MV-4-11 (cell line): ENCODE results near the gene ZFAND2B.
"Not testable (repeated sequence)": the region's sequence is repeated elsewhere in the genome, so short reads cannot be mapped to it uniquely, and the experiment has no call there.

ENCODE experiments used
- DNase-seq: peaks from one replicate; lab custom pipeline; 2025; lab: John Stamatoyannopoulos, UW

Gene ZFAND2B

DNA sequence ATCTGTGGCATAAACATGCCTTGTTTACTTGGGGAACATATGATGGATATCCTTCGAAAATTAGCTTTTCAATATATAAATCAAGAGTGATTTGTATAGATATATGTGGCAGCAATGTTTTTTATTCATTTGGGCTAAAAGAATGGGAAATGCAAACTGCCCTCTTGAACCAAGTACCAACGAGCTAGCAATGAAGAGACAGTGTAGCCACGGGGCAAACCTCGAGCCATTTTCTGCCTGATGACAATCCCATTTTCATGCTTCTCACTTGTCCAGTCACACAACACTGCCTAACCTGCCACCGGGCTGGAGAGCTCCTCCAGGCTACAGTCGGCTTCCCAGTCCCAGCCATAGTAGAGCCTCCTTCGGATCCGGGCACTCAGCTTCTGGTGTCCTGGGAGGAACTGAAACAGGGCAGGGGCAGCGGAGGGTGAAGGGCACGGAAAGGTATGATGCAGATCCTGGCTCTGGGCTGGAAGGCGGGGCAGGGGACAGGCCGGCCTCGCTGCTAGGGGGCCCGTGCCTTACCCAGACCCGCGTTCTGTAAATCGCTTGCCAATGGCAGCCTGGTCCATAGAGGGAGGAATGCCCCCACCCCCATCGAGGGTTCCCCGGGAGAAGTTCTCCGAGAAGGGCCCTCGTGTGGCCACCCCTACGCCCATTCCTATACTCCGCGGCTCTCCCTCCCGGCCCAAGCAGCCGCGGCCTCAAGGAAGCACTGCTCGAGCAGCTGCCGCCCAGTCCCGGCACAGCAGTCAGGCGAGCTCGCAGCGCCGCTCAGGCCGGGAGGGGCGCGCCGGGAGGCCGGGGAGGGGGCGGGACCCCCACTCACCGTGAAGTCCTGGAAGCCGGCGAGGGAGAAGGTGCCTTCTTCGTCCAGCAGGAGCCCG, 30.4 kb upstream of the ZFAND2B start:
- peak; percentile 52 for DNase-seq

DNA sequence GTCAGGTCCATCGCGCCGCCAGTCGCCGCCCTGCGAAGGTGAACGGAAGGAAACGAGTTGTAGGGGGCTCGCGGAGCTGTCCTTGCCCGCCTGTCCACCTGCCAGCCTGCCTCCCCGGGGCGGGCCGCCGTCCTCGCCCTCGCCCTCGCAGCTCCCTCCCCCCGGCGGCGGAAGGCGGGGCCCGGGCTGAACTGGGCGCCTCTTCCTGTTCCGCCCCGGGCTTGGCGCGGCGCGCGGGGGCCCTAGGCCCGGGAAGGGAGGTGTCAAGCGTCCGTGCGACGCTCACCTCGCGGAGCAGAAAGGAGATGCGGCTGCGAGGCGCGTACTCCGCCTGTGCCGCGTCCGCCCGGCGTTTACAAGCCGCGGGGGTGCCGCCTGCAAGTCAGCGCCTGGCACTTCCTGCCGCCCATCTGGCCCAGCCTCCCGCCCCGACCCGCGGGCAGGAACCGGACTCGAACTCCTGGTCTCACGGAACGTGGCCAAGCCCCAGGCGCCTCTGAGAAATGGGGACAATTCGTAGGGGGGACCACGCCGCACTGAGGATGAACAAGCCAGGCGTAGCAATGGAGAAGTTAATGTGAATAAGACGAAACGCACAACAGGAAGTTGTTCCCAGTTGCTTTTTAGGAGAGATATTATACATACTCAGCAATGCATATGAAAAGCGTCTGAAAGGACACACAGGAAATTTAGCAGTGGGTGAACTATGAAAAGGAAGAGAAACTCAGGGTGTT, 29.6 kb upstream of the ZFAND2B start, which contains the start of gene CNPPD1:
Gene CNPPD1 (minus strand): TSS at position 108 of the 734 bp plus-strand sequence. CDS start 97 bp downstream, at position 11.
- DNase-seq: peak; percentile 77

DNA sequence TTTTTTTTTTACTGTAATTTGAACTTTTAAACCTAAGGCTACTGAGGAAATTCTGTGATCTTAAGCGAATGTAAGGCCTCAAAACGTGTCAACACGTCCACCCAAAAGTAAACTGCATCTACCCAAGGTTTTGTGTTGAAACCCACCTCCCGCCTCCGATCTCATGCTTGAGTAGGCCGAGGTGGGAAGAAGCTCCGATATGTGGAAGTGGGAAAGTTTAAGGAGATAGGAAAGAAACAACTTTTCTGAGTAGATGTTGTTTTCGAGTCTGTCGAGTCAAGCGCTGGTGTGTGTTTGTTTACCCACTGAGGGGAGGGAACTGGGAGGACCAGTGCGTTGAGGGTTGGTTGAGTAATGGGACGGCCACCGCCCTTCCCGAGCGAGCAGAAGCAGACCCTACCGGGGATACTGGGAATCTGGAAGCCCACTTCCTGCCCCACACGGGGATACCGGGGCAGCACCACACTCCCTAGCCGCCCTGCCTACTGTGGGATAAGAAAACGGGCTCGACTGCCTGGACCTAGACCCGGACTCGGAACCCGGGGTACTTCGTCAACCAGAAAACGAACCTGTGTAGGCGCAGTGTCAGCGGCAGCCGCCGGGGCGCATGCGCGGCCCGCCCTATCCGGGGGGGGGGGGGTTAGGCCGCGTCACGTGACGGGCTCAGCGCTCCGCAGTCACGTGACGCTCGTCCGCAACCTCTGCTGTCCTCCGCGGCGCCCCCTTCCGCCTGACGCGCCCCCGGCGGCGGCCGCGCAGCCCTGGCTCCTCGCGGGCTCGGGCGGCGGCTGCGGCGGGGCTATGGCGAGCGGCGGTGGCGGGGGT, 28.8 kb upstream of the ZFAND2B start, which contains the start of gene RETREG2:
Gene RETREG2 (plus strand): TSS at position 724 of the 825 bp plus-strand sequence. CDS start 78 bp downstream, at position 802.
- peak; percentile 87 for DNase-seq

DNA sequence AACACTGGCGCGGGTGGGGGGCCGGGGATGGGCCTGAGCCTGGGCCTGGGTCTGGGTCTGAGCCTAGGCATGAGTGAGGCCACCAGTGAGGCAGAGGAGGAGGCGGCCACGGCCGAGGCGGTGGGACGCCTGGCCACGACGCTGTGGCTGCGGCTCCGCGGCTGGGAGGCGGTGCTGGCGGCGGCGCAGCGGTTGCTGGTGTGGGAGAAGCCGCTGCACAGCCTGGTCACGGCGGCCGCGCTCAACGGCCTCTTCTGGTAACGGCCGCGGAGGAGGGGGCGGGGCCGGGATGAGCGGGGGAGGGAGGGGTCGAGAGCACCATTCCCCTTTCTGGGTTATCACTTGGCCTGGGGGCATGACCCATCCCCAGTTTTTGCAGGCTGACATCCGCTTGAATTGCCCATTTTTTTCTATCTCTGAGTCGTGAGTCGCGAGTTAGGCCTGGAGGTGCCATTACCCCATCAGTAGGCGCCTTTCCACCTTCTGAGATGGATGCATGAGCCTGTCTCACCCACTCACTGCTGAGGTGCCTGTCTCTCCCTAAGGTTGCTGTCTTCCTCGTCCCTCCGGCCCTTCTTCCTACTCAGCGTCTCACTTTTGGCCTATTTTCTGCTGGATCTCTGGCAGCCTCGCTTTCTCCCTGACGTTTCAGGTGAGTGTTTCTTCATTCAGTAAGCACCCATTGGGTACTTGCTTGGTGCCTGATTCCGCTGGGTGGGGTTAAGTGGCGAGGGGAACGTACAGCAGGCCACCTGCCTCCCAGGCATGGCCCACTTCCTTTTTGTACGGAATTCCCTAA, 28.0 kb upstream of the ZFAND2B start:
- DNase-seq: no peak

DNA sequence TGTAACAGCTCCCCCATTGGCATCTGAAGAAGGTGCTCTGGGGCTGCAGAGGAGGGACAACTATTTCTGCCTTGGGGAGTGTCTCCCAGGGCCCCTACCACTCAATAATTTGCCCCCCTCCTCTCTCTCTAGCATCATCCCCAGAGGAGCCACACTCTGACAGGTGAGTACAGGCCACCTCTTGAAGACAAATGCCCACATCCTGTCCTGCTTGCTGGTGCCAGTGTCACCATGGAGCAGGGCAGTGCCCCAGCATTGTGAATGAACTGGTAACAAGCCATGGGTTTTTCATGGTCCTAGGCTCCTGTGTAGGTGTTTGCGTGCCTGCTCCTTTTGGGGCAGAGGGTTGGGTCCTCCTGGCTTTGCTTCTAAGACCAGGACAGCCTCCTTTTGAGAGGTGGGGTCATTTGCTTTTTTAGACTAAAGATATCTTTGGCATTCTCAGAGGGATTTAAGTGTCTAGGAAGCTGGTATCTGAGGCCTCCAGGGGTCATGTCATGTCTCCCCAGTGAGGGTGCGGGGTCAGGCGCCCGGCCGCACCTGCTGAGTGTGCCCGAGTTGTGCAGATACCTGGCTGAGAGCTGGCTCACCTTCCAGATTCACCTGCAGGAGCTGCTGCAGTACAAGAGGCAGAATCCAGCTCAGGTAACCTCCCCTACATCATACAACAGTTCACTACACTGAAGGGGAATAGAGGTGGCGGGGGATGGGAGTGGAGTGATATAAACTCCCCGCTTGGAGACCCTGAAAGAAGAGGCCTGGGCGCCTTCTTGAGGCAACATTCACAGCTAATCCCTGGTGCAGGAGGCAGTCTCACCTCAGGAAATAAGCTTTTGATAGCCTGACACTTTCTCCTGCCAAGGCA, 26.7 kb upstream of the ZFAND2B start:
- no peak for DNase-seq

DNA sequence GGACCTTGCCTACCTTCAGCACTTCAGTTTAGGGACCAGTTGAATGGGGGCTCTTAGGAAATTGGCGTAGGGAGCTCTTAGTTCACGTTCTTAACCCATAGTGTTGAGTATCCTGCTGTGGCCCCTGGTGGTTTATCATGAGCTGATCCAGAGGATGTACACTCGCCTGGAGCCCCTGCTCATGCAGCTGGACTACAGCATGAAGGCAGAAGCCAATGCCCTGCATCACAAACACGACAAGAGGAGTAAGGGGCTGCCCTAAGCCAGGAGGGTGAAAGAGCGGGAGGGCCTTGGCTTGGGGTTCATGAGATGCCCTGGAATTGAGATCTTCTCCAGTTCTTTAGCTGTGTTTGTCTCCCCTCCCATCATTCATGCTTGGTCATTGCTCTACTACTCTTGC, 25.6 kb upstream of the ZFAND2B start:
- no peak for DNase-seq

DNA sequence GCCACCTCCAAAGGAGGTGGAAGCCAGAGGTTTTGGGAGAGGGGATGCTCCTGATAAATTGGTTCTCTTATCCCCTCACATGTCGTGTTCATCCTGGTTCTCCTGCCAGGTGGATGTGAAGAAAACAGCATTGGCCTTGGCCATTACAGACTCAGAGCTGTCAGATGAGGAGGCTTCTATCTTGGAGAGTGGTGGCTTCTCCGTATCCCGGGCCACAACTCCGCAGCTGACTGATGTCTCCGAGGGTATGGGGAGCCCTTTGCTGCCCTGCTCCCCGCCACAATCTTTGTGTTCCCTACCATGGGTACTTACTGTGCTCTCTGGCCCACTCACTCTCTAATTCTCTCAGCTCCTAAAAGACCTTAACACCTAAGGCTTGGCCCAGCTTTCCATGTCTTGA, 25.1 kb upstream of the ZFAND2B start:
- DNase-seq: no peak

DNA sequence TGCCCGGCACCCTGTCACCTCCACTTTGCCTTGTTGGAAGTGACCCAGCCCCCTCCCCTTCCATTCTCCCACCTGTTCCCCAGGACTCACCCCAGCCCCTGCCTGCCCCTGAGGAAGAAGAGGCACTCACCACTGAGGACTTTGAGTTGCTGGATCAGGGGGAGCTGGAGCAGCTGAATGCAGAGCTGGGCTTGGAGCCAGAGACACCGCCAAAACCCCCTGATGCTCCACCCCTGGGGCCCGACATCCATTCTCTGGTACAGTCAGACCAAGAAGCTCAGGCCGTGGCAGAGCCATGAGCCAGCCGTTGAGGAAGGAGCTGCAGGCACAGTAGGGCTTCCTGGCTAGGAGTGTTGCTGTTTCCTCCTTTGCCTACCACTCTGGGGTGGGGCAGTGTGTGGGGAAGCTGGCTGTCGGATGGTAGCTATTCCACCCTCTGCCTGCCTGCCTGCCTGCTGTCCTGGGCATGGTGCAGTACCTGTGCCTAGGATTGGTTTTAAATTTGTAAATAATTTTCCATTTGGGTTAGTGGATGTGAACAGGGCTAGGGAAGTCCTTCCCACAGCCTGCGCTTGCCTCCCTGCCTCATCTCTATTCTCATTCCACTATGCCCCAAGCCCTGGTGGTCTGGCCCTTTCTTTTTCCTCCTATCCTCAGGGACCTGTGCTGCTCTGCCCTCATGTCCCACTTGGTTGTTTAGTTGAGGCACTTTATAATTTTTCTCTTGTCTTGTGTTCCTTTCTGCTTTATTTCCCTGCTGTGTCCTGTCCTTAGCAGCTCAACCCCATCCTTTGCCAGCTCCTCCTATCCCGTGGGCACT, 24.0 kb upstream of the ZFAND2B start:
- DNase-seq: no peak

DNA sequence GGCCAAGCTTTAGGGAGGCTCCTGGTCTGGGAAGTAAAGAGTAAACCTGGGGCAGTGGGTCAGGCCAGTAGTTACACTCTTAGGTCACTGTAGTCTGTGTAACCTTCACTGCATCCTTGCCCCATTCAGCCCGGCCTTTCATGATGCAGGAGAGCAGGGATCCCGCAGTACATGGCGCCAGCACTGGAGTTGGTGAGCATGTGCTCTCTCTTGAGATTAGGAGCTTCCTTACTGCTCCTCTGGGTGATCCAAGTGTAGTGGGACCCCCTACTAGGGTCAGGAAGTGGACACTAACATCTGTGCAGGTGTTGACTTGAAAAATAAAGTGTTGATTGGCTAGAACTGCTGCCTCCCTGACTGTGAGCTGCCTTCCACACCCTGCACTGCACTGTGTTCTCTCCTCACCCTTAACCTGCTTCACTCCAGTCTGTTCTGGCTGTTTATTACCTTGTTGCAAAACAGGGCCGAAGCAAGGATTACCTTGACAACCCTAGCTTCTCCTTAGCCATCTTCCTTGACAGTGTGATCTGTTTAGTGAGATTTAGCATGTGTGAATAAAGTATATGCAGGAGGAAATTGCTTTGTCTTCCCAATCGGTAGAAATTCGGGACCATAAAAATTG, 23.3 kb upstream of the ZFAND2B start:
- no peak for DNase-seq

DNA sequence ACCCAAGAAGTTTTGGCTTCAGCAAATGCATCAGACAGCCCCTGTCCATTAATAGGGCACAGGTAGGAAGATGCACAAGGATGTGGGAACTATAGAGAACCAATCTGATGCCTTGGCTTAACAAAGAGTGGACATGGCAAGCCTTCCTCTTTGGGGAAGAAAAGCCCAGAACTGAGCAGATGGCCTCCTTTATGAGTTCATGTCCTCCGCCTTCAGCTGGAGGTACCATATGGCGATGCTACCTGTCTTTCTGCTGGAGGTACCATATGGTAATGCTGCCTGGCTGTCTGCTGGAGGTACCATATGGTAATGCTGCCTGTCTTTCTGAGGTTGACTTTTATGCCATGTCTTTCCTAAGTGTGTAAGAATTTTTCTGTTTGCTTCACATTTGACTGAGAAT, 22.5 kb upstream of the ZFAND2B start:
- no peak for DNase-seq

DNA sequence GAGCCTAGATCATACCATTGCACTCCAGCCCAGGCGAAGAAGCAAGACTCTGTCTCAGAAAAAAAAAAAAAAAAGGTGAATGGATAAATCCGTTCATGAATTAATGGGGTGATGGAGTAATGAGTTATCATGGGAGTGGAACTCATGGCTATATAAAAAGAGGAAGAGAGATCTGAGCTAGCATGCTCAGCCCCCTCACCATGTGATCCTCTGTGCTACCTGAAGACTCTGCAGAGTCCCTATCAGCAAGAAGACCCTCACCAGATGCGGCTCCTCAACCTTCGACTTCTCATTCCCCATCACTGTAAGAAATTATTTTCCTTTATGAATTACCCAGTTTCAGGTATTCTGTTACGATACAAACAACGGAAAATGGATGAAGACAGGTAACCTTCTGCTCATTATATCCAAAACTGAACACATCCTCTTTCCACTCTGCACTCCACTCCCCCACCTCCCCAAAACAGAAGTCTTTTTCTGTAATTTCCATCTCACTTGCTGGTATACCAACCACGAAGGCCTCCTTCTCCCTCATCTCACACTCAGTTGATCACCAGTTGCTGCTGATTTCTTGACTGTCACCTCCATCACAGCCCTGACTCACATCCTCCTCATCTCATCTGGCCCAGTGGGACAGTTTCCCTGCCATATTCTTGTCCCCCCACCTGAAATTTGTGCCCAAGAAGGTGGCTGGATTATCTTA, 19.7 kb upstream of the ZFAND2B start:
- DNase-seq: no peak

DNA sequence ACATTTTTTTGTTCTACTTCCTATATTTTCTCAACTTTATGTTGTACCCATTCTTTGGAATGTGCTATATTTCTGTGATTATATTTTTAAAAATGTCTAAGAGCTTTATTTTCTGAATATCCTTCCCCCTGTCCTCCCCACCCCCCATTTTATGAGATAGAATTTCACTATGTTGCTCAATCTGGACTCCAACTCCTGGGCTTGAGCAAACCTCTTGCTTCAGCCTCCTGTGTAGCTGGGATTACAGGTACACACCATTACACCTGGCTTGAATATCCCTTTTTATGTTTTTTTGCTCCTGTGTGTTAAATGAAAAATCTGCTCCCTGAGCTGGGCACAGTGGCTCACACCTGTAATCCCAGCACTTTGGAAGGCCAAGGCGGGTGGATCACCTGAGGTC, 9.2 kb upstream of the ZFAND2B start:
- DNase-seq: no peak

DNA sequence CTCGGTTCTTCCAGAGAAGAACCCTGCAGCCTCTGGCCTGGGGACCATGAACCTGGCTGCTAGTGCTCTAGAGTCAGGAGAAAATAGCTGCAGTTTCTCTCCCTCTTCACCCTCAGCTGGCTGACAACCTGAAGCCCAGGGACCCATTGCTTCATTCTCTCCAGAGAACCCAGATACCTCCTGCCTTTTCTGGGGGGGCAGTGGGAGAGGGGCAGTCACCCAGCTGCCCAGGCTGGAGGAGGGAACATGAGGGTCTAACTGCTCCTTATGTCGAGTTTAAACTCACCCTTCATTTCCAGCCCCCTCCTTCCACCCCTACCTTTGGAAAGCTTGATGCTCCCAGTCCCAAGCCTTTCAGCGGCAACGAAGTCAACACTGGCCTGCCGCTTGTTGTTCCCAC, 7.6 kb upstream of the ZFAND2B start:
- DNase-seq: no peak

DNA sequence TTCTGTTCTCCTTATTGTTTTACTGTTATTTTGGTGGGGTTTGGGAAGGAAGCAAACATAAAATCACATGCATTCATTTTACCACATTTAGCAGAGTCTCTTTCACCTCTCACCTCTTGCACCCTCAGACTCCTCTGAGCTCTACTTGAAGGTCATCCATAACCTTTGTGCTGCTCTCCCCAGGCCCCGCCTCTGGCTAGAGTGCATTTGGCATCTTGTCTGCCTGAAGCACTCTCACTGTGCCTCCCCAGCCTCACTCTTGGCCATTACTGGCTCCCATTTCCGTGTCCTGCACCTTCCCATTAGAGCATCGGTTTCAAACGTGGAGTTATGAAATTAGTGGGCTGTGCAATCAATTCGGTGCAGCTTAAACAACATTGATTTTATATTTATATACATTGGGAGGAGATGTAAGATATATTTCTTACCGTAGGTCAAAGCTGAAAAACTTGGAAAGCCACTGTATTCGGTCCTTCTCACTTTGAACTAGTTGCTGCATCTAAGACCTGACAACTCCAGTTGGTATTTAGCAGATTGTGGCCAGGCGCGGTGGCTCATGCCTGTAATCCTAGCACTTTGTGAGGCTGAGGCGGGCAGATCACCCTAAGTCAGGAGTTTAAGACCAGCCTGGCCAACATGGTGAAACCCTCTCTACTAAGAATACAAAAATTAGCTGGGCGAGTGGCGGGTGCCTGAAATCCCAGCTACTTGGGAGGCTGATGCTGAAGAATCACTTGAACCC, 6.9 kb upstream of the ZFAND2B start:
- no peak for DNase-seq

DNA sequence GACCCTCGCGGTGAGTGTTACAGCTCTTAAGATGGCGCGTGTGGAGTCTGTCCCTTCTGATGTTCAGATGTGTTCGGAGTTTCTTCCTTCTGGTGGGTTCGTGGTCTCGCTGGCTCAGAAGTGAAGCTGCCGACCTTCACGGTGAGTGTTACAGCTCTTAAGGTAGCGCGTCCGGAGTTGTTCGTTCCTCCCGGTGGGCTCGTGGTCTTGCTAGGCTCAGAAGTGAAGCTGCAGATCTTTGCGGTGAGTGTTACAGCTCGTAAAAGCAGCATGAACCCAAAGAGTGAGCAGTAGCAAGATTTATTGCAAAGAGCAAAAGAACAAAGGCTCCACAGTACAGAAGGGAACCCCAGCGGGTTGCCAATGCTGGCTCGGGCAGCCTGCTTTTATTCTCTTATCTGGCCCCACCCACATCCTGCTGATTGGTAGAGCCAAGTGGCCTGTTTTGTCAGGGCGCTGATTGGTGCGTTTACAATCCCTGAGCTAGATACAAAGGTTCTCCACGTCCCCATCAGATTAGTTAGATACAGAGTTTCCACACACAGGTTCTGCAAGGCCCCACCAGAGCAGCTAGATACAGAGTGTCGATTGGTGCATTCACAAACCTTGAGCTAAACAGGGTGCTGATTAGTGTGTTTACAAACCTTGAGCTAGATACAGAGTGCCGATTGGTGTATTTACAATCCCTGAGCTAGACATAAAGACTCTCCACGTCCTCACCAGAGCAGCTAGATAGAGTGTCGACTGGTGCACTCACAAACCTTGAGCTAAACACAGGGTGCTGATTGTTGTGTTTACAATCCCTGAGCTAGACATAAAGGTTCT, 5.9 kb upstream of the ZFAND2B start:
- DNase-seq: not testable (repeated sequence)

DNA sequence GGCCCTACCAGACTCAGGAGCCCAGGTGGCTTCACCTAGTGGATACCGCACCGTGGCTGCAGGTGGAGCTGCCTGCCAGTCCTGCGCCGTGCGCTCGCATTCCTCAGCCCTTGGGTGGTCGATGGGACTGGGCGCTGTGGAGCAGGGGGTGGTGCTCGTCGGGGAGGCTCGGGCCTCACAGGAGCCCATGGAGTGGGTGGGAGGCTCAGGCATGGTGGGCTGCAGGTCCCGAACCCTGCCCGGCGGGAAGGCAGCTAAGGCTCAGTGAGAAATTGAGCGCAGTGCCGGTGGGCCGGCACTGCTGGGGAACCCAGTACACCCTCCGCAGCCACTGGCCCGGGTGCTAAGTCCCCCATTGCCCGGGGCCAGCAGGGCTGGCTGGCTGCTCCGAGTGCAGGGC, 5.3 kb upstream of the ZFAND2B start:
- DNase-seq: not testable (repeated sequence)
